ENCODE results near the gene POMGNT1.

POMGNT1 gene

DNA sequence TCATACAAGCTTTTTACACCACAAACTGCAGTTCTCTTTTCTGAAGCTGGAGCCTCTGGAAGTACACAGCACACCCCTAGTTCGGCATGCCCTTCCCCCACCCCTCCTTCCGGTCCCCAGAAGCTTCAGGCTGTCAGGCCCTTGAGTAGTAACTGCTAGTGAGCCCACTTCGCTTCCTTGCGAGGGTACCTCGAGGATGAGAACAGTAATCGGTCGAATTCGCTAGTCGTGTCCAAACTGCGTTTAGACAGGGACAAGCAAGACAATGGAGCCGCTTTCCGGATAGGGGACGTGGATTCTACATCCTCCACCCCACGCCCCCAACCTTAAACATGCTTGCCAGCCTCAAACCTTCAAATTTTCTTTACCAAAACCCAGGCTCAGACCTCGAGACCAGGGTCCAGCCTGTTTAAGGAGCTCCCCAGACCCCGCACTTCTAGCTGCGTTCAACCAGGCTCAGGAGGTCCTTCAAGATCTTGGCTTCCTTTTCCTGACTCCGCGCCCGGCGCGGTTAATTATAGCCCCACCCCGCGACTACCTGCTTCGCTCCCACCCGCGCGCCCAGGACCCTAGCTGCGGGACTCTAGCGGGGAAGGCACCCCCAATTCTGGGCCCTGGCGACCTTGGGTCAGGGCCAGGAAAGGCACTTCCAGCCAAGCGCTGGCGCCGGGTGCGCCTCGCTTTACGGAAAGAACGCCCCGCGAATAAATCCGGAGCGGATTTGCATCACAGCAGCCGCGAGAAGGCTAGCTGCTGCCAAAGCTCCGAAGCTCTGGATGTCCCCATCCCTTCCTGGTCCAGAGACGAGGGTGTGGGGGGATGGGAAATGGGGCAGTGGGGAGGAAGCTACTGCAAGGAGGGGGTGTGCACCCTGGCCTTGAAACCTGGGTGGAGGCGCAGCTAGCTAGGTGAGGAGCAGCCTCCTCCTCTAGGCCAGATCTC lies 31.4 kb downstream of the POMGNT1 start:
- Mint-ChIP-seq H3K36me3 (ENCODE audit: low read depth) (no peaks in the 10 kb centered on the region), H3K27ac (peak overlapping the region; percentile 84), H3K4me3 (peak overlapping the region; percentile 83), H3K9me3 (no peaks in the 10 kb centered on the region), H3K4me1 (ENCODE audit: low read depth) (peaks cover 12% of the 10 kb centered on the region), H3K27me3 (ENCODE audit: low read depth) (peaks cover 39% of the 10 kb centered on the region)

DNA sequence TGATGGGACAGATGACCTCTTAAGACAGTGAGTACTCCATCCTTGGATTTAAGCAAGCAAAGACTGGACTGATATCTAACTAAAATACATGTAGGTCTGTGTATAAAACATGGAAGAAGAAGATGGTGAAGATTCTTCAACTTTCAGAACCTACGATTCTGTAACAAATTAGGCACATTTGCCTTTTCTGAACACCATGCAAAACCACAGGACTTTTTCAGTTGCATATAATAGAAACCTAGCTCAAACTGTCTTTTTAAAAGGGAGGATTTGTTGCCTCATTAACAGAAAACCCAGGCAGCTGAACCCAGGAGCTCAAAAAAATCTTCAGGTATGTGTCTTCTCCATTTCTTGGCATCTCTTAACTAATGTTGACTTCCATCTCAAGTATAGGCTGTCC lies 38.0 kb downstream of the POMGNT1 start:
- Mint-ChIP-seq H3K9me3 (no peaks in the 10 kb centered on the region), H3K27ac (no peak overlapping the region), H3K36me3 (ENCODE audit: low read depth) (no peaks in the 10 kb centered on the region), H3K4me3 (no peak overlapping the region), H3K27me3 (ENCODE audit: low read depth) (peaks cover 16% of the 10 kb centered on the region), H3K4me1 (ENCODE audit: low read depth) (no peaks in the 10 kb centered on the region)

DNA sequence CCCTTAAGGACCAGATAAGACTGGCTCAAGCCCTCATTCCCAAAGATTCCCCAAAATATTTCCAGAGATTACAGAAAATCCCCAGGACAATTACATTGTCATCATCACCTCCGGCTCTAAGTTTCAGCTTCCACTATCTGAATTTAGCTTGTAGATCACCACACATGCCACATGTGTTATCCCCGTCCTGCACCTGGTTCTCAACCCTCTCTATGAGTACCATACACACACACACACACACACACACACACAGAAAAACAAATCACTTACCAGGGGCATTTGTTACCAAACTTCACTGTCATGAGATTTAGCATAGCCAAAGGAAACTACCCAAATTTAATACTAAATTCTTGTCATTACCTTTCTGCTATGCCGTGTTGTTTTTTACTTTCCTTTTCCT lies 38.7 kb downstream of the POMGNT1 start:
- Mint-ChIP-seq H3K36me3 (ENCODE audit: low read depth) (no peaks in the 10 kb centered on the region), H3K4me3 (no peak overlapping the region), H3K4me1 (ENCODE audit: low read depth) (no peaks in the 10 kb centered on the region), H3K27ac (no peak overlapping the region), H3K27me3 (ENCODE audit: low read depth) (peaks cover 10% of the 10 kb centered on the region), H3K9me3 (no peaks in the 10 kb centered on the region)

DNA sequence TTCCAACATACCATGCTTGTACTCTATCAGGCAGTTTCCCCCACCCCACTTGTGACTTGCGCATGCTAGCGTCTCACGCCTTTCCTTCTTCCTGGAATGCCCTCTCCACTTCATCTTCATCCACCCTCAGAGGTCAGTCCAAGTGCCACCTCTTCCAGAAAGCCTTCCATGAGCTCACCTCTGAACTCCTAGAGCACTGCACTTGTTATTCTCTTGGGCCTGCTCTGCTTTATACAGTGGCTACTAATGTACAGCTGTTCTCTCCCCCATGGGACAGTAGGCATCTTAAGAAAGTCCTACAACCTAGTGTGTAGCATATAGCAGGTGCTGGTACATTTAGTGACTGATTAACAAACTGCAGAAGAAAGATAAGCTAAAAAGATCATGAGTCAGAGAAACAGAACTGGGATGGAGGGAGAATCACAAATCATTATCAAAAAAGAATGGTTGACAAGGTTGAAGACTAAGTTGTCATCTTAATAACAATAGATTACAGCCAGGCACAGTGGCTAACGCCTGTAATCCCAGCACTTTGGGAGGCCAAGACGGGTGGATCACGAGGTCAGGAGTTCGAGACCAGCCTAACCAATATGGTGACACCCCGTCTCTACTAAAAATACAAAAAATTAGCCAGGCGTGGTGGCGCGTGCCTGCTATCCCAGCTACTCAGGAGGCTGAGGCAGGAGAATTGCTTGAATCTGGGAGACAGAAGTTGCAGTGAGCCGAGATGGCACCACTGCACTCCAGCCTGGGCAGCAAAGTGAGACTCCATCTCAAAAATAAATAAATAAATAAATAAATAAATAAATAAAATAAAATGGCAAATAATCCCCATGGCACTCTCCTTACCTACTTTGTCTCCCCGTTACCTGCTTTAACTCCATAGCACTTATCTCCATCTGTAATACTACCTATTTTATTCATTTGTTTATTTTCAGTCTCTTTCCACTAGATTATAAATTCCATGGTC lies 39.6 kb downstream of the POMGNT1 start:
- Mint-ChIP-seq H3K4me3 (no peak overlapping the region), H3K27ac (no peak overlapping the region), H3K9me3 (no peaks in the 10 kb centered on the region), H3K4me1 (ENCODE audit: low read depth) (no peaks in the 10 kb centered on the region), H3K36me3 (ENCODE audit: low read depth) (no peaks in the 10 kb centered on the region), H3K27me3 (ENCODE audit: low read depth) (peaks cover 3% of the 10 kb centered on the region)

DNA sequence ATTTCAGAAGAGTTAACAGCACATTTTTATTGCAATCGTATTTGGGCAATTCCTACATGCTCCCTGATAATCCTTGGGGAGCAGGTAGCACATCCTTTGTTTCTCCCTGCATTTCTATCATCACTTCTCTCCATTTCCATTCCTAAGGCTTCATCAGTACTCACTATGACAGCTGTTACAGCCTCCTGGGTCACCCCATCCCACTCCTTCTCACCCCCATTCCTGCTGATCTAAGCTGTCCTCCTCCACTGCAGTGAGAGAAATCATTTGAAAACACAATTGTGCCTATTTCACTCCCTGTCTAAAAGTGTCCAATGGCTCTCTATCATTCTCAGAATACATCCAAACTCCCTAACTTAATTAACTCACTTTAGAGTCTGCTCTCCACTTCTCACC lies 40.3 kb downstream of the POMGNT1 start:
- no peaks in the 10 kb centered on the region for H3K4me1 Mint-ChIP-seq (ENCODE audit: low read depth)
- no peak overlapping the region for H3K27ac Mint-ChIP-seq
- H3K27me3 Mint-ChIP-seq (ENCODE audit: low read depth), result no peaks in the 10 kb centered on the region
- no peak overlapping the region for H3K4me3 Mint-ChIP-seq
- no peaks in the 10 kb centered on the region for H3K36me3 Mint-ChIP-seq (ENCODE audit: low read depth)
- no peaks in the 10 kb centered on the region for H3K9me3 Mint-ChIP-seq

DNA sequence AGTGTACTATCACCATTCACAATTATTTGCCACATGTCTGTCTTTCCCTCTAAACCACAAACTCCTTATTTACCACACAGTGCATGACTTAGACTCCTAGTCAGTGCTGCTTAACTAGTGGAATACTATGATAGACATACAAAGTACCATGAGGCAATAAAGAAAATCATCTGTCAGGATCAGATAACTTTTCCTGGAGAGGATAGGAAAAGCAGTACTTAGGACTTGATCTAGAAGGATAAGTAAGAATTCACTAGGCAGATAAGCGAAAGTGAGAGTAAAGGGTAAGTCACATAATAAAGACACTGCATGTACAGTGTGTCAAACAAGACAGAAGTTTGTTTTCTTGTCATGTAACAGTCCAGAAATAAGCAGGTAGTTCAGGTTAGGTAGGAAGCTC lies 44.5 kb downstream of the POMGNT1 start:
- Mint-ChIP-seq H3K27ac (no peak overlapping the region), H3K4me1 (ENCODE audit: low read depth) (no peaks in the 10 kb centered on the region), H3K27me3 (ENCODE audit: low read depth) (no peaks in the 10 kb centered on the region), H3K36me3 (ENCODE audit: low read depth) (no peaks in the 10 kb centered on the region), H3K9me3 (no peaks in the 10 kb centered on the region), H3K4me3 (no peak overlapping the region)

DNA sequence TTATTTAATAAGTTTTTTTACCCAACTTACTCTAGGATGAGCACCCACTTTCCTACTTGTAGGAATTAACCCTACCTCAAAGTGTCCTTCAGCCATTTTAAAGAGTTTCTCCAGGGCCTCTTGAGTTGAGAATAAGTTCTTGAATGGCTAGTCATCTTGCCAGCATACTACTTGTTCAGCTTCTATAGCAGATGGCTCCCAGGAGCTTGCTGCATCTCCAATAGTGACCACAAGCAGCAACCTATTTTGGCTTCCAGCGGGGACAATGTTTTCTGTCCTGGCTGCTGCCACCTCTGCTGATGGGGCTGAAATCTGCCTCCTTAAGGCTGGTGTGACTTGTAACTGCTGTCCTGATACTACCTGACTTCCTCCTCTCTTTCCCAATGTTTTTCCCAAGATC lies 45.0 kb downstream of the POMGNT1 start:
- H3K27me3 Mint-ChIP-seq (ENCODE audit: low read depth), result peaks cover 3% of the 10 kb centered on the region
- no peak overlapping the region for H3K27ac Mint-ChIP-seq
- no peak overlapping the region for H3K4me3 Mint-ChIP-seq
- H3K9me3 Mint-ChIP-seq, result no peaks in the 10 kb centered on the region
- no peaks in the 10 kb centered on the region for H3K36me3 Mint-ChIP-seq (ENCODE audit: low read depth)
- no peaks in the 10 kb centered on the region for H3K4me1 Mint-ChIP-seq (ENCODE audit: low read depth)

DNA sequence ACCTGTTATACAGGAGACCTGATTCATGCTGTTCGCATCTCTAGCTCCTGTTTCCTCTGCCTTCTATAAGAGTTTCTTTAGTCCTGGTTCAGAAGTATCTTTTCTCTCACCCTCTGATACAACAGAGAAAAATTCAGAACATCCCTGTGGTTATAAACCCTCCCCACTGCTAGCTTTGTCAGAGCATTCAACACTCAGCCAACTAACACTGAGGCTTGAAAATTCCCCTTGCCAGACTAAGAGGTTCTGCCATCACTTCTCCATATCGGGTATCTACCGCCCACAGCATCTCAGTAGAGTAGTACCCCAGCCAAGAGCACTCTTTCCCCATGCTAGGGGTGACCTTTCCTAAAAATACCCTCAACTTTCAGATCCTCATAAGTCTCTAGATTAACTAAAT lies 46.2 kb downstream of the POMGNT1 start:
- no peaks in the 10 kb centered on the region for H3K4me1 Mint-ChIP-seq (ENCODE audit: low read depth)
- no peak overlapping the region for H3K4me3 Mint-ChIP-seq
- H3K27me3 Mint-ChIP-seq (ENCODE audit: low read depth), result peaks cover 11% of the 10 kb centered on the region
- H3K27ac Mint-ChIP-seq, result no peak overlapping the region
- H3K9me3 Mint-ChIP-seq, result no peaks in the 10 kb centered on the region
- no peaks in the 10 kb centered on the region for H3K36me3 Mint-ChIP-seq (ENCODE audit: low read depth)

DNA sequence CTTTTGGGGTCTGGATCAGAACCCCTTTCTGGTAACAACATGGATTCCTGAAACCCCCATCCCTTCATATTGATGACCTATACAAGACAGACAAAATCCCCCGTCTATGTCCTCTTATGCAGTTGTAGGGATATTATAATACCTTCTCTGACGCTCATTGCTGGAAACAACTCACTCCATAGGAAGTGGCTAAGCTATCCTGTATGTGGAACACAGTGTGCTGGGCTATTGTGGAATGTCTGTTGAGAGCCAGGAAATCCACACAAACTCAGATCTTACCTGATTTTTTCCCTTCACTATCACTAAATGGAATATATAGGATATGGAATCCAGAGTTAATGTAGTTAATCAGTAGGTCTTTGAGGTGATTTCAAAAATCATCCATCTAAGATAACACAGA lies 48.1 kb downstream of the POMGNT1 start:
- H3K27ac Mint-ChIP-seq, result no peak overlapping the region
- peaks cover 11% of the 10 kb centered on the region for H3K27me3 Mint-ChIP-seq (ENCODE audit: low read depth)
- no peak overlapping the region for H3K4me3 Mint-ChIP-seq
- H3K9me3 Mint-ChIP-seq, result no peaks in the 10 kb centered on the region
- H3K36me3 Mint-ChIP-seq (ENCODE audit: low read depth), result no peaks in the 10 kb centered on the region
- no peaks in the 10 kb centered on the region for H3K4me1 Mint-ChIP-seq (ENCODE audit: low read depth)

DNA sequence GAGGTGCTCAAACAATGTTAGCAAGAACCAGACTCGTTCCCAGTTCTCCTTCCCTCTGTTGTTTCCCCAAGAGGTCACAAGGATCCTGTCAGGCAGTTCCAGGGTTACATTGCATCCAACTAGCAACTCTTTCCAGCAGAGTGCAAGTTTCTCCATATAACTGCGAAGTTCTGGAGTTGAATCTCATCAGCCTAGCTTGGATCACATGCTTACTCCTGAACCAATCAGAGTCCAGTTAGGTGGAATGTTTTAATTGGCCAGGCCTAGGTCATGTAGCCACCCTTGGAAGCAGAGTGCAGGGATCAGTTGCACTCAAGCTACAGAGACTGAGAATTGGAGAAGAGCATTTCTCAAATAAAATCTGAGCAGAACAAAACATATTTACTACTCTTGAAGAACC lies 49.9 kb downstream of the POMGNT1 start:
- peaks cover 11% of the 10 kb centered on the region for H3K27me3 Mint-ChIP-seq (ENCODE audit: low read depth)
- H3K27ac Mint-ChIP-seq, result no peak overlapping the region
- no peak overlapping the region for H3K4me3 Mint-ChIP-seq
- no peaks in the 10 kb centered on the region for H3K4me1 Mint-ChIP-seq (ENCODE audit: low read depth)
- H3K9me3 Mint-ChIP-seq, result no peaks in the 10 kb centered on the region
- H3K36me3 Mint-ChIP-seq (ENCODE audit: low read depth), result no peaks in the 10 kb centered on the region

All from T-helper 1 cell treated with Interleukin-12 subunit alpha and Interleukin-12 subunit beta and Interleukin-4 antibody, amounts not matched to agents 30 μg/mL and 1 μg/mL, for 36 hours (primary cell).